GM12878 (cell line): ENCODE measurements around the gene RAB40B. TPM values are rescaled to one million over a fixed set of nuclear protein-coding genes. Genes with fewer than 3 reads are reported as not detected.

Experiments used
- ATAC-seq: fragments of 200-7000 bp; cut with Tn5 transposase; 3 replicates; pipeline ENCODE4 v1.9.1; 2020; ENCODE audit warnings: mild to moderate bottlenecking, moderate library complexity
- BruUV-seq: library from RNA; stranded (reverse); fragments of 400-500 nt; replicated peaks from 2 replicates; lab custom pipeline; 2021; lab: Mats Ljungman, UMichigan
- CTCF ChIA-PET: fragments of 300-600 bp; sonication (Branson Sonifier 250); formaldehyde crosslinking; extraction: SDS; loops from one replicate; lab custom pipeline; 2021; ENCODE audit warnings: inconsistent platforms; lab: Yijun Ruan, JAX
- POLR2A ChIA-PET: fragments of 350-600 bp; formaldehyde crosslinking; extraction: SDS; loops from one replicate; lab custom pipeline; 2021; ENCODE audit warnings: inconsistent platforms; lab: Charles Lee
- RAD21 ChIA-PET: fragments of 300-600 bp; sonication (Branson Sonifier 250); formaldehyde crosslinking; loops from one replicate; lab custom pipeline; 2023; ENCODE audit warnings: antibody characterized with exemption; ENCODE audit not compliant: unreplicated experiment; lab: Charles Lee
- SMC1A ChIA-PET: fragments of 300-600 bp; sonication (Branson Sonifier 250); formaldehyde crosslinking; loops from one replicate; lab custom pipeline; 2023; ENCODE audit not compliant: unreplicated experiment, uncharacterized antibody; lab: Charles Lee
- DNase-seq: peaks from one replicate; pipeline ENCODE4 v3.0.0-alpha.2; 2011; ENCODE audit warnings: low read depth, low spot score
- FAIRE-seq: peaks from 3 replicates; lab custom pipeline; 2011; peaks lifted over from hg19 to GRCh38; lab: Jason Lieb, UNC
- H2AFZ ChIP-seq: 2 replicates; pipeline ENCODE4 v1.6.0; 2011; ENCODE audit warnings: low read depth, low read length, control low read depth; ENCODE audit not compliant: control insufficient read depth
- H3K27ac ChIP-seq: 2 replicates; pipeline ENCODE4 v1.5.1; 2011; ENCODE audit warnings: control low read depth; ENCODE audit not compliant: control insufficient read depth, insufficient read depth
- H3K27me3 ChIP-seq, 2 experiments: replicated peaks in 1 of 2; 2 replicates each; pipeline versions ENCODE4 v1.6.0 to v1.6.1; 2011; ENCODE audit warnings: low read length in 1 of 2; ENCODE audit not compliant: control insufficient read depth in 2 of 2, insufficient read depth in 2 of 2
- H3K36me3 ChIP-seq, 2 experiments: 2 replicates each; pipeline ENCODE4 v1.5.1; 2011; ENCODE audit warnings: low read length in 1 of 2; ENCODE audit not compliant: control insufficient read depth in 2 of 2, insufficient read depth in 2 of 2
- H3K4me1 ChIP-seq: 2 replicates; pipeline ENCODE4 v1.6.1; 2011; ENCODE audit warnings: mild to moderate bottlenecking, low read length, moderate library complexity, mixed read lengths; ENCODE audit not compliant: control insufficient read depth, insufficient read depth
- H3K4me2 ChIP-seq: 2 replicates; pipeline ENCODE4 v1.6.0; 2011; ENCODE audit warnings: control low read depth; ENCODE audit not compliant: control insufficient read depth, insufficient read depth
- H3K4me3 ChIP-seq: fragments of 200-600 bp; sonication (generic); 2 replicates; pipeline ENCODE4 v1.5.1; 2016
- H3K79me2 ChIP-seq: 2 replicates; pipeline ENCODE4 v1.6.0; 2011; ENCODE audit warnings: low read length; ENCODE audit not compliant: control insufficient read depth, insufficient read depth
- H3K9ac ChIP-seq: 2 replicates; pipeline ENCODE4 v1.8.0; 2011; ENCODE audit warnings: low read length, control low read depth, mixed read lengths; ENCODE audit not compliant: control insufficient read depth, insufficient read depth
- H3K9me3 ChIP-seq: replicated peaks from 3 replicates; pipeline ENCODE4 v1.5.1; 2011; ENCODE audit warnings: mild to moderate bottlenecking, low read length; ENCODE audit not compliant: control insufficient read depth, insufficient read depth
- H4K20me1 ChIP-seq: 2 replicates; pipeline ENCODE4 v1.6.0; 2011; ENCODE audit not compliant: control insufficient read depth, insufficient read depth
- CEBPB ChIP-seq, 2 experiments: fragments of 150-350 bp in 1 of 2; IDR thresholded peaks; 2 replicates each; pipeline ENCODE4 v1.6.1; 2012 to 2014; ENCODE audit warnings: low read depth in 2 of 2, low read length in 2 of 2, borderline replicate concordance in 1 of 2, inconsistent platforms in 1 of 2
- CREB1 ChIP-seq: IDR thresholded peaks from 2 replicates; pipeline ENCODE4 v1.6.1; 2012; ENCODE audit warnings: low read depth, mild to moderate bottlenecking, inconsistent platforms
- FOXK2 ChIP-seq: fragments of 450-650 bp; IDR thresholded peaks from 2 replicates; pipeline ENCODE4 v1.6.1; 2017; ENCODE audit warnings: mild to moderate bottlenecking, moderate library complexity
- GABPA ChIP-seq: IDR thresholded peaks from 2 replicates; pipeline ENCODE4 v1.6.1; 2014; ENCODE audit warnings: antibody characterized with exemption, low read depth, mild to moderate bottlenecking, inconsistent platforms
- HDGF ChIP-seq: fragments of 450-650 bp; IDR thresholded peaks from 2 replicates; pipeline ENCODE4 v1.6.1; 2016; ENCODE audit warnings: antibody characterized with exemption
- NRF1 ChIP-seq: conservative IDR thresholded peaks from 2 replicates; pipeline ENCODE4 v1.6.1; 2011; ENCODE audit warnings: mild to moderate bottlenecking, low read depth, low read length, improper control_type of control experiment
- SMC3 ChIP-seq: IDR thresholded peaks from 2 replicates; pipeline ENCODE4 v1.6.1; 2011; ENCODE audit warnings: low read length, improper control_type of control experiment, borderline replicate concordance
- WGBS: methylation state at CpG from one replicate; pipeline ENCODE4 v1.1.6; 2016; ENCODE audit warnings: low lambda C conversion rate; ENCODE audit not compliant: insufficient replicate concordance, insufficient coverage; ENCODE audit errors: missing lambda C conversion rate; 5-methylcytosine and 5-hydroxymethylcytosine counted together
- in situ Hi-C: fragments of 300-500 bp; cut with MboI; formaldehyde crosslinking; loops from 9 replicates; pipeline ENCODE4 v1.14.3; 2018; ENCODE audit warnings: mixed read lengths
- intact Hi-C: fragments of 100-400 bp; cut with micrococcal nuclease; formaldehyde crosslinking; loops from one replicate; pipeline ENCODE4 v1.14.2; 2022; ENCODE audit not compliant: unreplicated experiment
- polyA plus RNA-seq, 11 experiments: library from polyadenylated mRNA; depleted of rRNA in 4 of 11; unstranded in 6 of 11; stranded (reverse) in 5 of 11; fragments of >200 nt; fragmentation: Nextera tagmentation in 4 of 11; fragmentation: Illumina TruSeq in 1 of 11; extraction: Ambion mirVana in 4 of 11; extraction: Trizol in 1 of 11; gene quantifications; 1 replicate in 1 of 11; 2 replicates in 10 of 11; pipeline versions ENCODE4 v1.2.1 to v1.2.3, GENCODE V29; 2011 to 2016; ENCODE audit warnings: inconsistent platforms in 2 of 11, missing spikeins in 2 of 11, low read depth in 1 of 11
- total RNA-seq, 4 experiments: library from RNA; depleted of rRNA in 3 of 4; stranded (reverse); fragments of >200 nt in 3 of 4; fragmentation: Illumina TruSeq in 1 of 4; extraction: Trizol in 1 of 4; gene quantifications; 2 replicates each; pipeline versions ENCODE4 v1.2.1 to v1.2.3, GENCODE V29; 2013 to 2021
- TF ChIP-seq, protein P1 (sequence below): IDR thresholded peaks from 2 replicates; pipeline ENCODE4 v1.6.1; 2012; ENCODE audit warnings: mild to moderate bottlenecking, low read depth, low read length
- TF ChIP-seq, protein P2 (sequence below): fragments of 450-650 bp; IDR thresholded peaks from 2 replicates; pipeline ENCODE4 v1.6.1; 2017; ENCODE audit warnings: borderline replicate concordance
- TF ChIP-seq, protein P3 (sequence below): fragments of 450-650 bp; IDR thresholded peaks from 2 replicates; pipeline ENCODE4 v1.6.1; 2017; ENCODE audit warnings: mild to moderate bottlenecking, moderate library complexity

Gene RAB40B
- total and polyA plus RNA-seq, 10 of the 15 experiments (the other 5 are each of a cell fraction or from before 2014, with no cell fraction given), result 0.06 to 2.8 (median 1.4) TPM

DNA sequence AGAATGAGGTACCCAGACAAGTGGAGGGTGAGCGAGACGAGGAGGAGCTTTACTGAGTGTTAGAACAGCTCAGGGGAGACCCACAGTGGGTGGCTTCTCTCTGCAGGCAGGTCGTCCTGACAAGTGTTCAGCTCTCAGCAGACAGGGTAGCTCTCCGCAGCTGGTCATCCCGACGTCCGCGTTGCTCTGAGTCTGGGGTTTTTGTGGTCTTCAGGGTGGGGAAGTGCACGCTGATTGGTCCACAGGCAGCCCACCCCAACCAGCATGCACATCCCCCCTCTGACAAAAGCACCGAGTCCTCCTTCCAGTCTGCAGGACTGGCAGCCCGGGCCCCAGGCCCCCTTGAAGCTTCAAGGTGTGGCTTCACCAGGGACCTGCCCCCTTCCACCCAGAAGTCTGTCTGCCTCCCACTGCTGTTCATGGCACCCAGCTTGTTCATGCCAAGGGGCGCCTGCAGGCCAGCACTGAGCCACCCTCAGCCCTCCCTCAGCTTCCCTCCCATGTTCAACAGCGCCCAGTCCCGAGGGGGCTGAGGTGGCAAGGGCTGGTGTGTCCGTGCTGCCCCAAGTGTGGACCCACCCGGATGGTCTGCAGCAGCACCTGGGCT lies 30.4 kb downstream of the RAB40B start:
- POLR2A ChIA-PET, result no interaction called here
- H2AFZ ChIP-seq, result no peak overlapping the region
- no peaks in the 10 kb centered on the region for H3K27me3 ChIP-seq
- no peaks in the 10 kb centered on the region for H3K4me1 ChIP-seq
- in situ Hi-C loops (no loop called here), intact Hi-C loops (no loop called here)
- no peak for TF ChIP-seq NRF1
- TF ChIP-seq CREB1, result no peak
- TF ChIP-seq CEBPB (IDR thresholded peaks at IDR 0.05; ENCODE audit: borderline replicate concordance in 1 of 2, low read depth in 2 of 2, low read length in 2 of 2), result no peak
- TF ChIP-seq, protein P1, sequence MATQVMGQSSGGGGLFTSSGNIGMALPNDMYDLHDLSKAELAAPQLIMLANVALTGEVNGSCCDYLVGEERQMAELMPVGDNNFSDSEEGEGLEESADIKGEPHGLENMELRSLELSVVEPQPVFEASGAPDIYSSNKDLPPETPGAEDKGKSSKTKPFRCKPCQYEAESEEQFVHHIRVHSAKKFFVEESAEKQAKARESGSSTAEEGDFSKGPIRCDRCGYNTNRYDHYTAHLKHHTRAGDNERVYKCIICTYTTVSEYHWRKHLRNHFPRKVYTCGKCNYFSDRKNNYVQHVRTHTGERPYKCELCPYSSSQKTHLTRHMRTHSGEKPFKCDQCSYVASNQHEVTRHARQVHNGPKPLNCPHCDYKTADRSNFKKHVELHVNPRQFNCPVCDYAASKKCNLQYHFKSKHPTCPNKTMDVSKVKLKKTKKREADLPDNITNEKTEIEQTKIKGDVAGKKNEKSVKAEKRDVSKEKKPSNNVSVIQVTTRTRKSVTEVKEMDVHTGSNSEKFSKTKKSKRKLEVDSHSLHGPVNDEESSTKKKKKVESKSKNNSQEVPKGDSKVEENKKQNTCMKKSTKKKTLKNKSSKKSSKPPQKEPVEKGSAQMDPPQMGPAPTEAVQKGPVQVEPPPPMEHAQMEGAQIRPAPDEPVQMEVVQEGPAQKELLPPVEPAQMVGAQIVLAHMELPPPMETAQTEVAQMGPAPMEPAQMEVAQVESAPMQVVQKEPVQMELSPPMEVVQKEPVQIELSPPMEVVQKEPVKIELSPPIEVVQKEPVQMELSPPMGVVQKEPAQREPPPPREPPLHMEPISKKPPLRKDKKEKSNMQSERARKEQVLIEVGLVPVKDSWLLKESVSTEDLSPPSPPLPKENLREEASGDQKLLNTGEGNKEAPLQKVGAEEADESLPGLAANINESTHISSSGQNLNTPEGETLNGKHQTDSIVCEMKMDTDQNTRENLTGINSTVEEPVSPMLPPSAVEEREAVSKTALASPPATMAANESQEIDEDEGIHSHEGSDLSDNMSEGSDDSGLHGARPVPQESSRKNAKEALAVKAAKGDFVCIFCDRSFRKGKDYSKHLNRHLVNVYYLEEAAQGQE, result no peak
- TF ChIP-seq, protein P2, sequence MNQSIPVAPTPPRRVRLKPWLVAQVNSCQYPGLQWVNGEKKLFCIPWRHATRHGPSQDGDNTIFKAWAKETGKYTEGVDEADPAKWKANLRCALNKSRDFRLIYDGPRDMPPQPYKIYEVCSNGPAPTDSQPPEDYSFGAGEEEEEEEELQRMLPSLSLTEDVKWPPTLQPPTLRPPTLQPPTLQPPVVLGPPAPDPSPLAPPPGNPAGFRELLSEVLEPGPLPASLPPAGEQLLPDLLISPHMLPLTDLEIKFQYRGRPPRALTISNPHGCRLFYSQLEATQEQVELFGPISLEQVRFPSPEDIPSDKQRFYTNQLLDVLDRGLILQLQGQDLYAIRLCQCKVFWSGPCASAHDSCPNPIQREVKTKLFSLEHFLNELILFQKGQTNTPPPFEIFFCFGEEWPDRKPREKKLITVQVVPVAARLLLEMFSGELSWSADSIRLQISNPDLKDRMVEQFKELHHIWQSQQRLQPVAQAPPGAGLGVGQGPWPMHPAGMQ, result no peak
- no peak for TF ChIP-seq GABPA
- no peak for TF ChIP-seq HDGF
- TF ChIP-seq, protein P3, sequence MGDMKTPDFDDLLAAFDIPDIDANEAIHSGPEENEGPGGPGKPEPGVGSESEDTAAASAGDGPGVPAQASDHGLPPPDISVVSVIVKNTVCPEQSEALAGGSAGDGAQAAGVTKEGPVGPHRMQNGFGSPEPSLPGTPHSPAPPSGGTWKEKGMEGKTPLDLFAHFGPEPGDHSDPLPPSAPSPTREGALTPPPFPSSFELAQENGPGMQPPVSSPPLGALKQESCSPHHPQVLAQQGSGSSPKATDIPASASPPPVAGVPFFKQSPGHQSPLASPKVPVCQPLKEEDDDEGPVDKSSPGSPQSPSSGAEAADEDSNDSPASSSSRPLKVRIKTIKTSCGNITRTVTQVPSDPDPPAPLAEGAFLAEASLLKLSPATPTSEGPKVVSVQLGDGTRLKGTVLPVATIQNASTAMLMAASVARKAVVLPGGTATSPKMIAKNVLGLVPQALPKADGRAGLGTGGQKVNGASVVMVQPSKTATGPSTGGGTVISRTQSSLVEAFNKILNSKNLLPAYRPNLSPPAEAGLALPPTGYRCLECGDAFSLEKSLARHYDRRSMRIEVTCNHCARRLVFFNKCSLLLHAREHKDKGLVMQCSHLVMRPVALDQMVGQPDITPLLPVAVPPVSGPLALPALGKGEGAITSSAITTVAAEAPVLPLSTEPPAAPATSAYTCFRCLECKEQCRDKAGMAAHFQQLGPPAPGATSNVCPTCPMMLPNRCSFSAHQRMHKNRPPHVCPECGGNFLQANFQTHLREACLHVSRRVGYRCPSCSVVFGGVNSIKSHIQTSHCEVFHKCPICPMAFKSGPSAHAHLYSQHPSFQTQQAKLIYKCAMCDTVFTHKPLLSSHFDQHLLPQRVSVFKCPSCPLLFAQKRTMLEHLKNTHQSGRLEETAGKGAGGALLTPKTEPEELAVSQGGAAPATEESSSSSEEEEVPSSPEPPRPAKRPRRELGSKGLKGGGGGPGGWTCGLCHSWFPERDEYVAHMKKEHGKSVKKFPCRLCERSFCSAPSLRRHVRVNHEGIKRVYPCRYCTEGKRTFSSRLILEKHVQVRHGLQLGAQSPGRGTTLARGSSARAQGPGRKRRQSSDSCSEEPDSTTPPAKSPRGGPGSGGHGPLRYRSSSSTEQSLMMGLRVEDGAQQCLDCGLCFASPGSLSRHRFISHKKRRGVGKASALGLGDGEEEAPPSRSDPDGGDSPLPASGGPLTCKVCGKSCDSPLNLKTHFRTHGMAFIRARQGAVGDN, result no peak
- no peak for TF ChIP-seq FOXK2
- TF ChIP-seq SMC3, result no peak
- DNase-seq, result no peak
- FAIRE-seq, result no peak
- H3K4me2 ChIP-seq, result no peak overlapping the region
- H4K20me1 ChIP-seq, result no peaks in the 10 kb centered on the region
- no peaks in the 10 kb centered on the region for H3K9me3 ChIP-seq
- no peak overlapping the region for H3K9ac ChIP-seq
- no TSS peak for BruUV-seq
- SMC1A ChIA-PET, result no interaction called here
- CTCF ChIA-PET, result interaction anchor here (0.8 kb wide), 1 partner anchor 98 kb away, joined by 3 read pairs; no protein-coding TSS in a partner anchor
- RAD21 ChIA-PET, result interaction anchor here (0.8 kb wide), 1 partner anchor 176 kb away, joined by 3 read pairs; no protein-coding TSS in a partner anchor
- H3K27ac ChIP-seq, result no peak overlapping the region
- ATAC-seq, result no peak; the same call in 2 of the 3 replicates
- no peaks in the 10 kb centered on the region for H3K79me2 ChIP-seq
- no peaks in the 10 kb centered on the region for H3K36me3 ChIP-seq
- H3K4me3 ChIP-seq, result no peak overlapping the region
- 15% methylated on average over 16 of the region's 16 CpGs for WGBS
